GM12878 (cell line): ENCODE results near the gene NAA10. TPM values are rescaled to one million over a fixed set of nuclear protein-coding genes. Genes with fewer than 3 reads are reported as not detected.

Source experiments
- ATAC-seq: fragments of 200-7000 bp; cut with Tn5 transposase; 3 replicates; pipeline ENCODE4 v1.9.1; 2020; ENCODE audit warnings: mild to moderate bottlenecking, moderate library complexity
- BruUV-seq: library from RNA; stranded (reverse); fragments of 400-500 nt; replicated peaks from 2 replicates; lab custom pipeline; 2021; lab: Mats Ljungman, UMichigan
- CTCF ChIA-PET: fragments of 300-600 bp; sonication (Branson Sonifier 250); formaldehyde crosslinking; extraction: SDS; loops from one replicate; lab custom pipeline; 2021; ENCODE audit warnings: inconsistent platforms; lab: Yijun Ruan, JAX
- POLR2A ChIA-PET: fragments of 350-600 bp; formaldehyde crosslinking; extraction: SDS; loops from one replicate; lab custom pipeline; 2021; ENCODE audit warnings: inconsistent platforms; lab: Charles Lee
- RAD21 ChIA-PET: fragments of 300-600 bp; sonication (Branson Sonifier 250); formaldehyde crosslinking; loops from one replicate; lab custom pipeline; 2023; ENCODE audit warnings: antibody characterized with exemption; ENCODE audit not compliant: unreplicated experiment; lab: Charles Lee
- SMC1A ChIA-PET: fragments of 300-600 bp; sonication (Branson Sonifier 250); formaldehyde crosslinking; loops from one replicate; lab custom pipeline; 2023; ENCODE audit not compliant: unreplicated experiment, uncharacterized antibody; lab: Charles Lee
- DNase-seq: peaks from one replicate; pipeline ENCODE4 v3.0.0-alpha.2; 2011; ENCODE audit warnings: low read depth, low spot score
- FAIRE-seq: peaks from 3 replicates; lab custom pipeline; 2011; peaks lifted over from hg19 to GRCh38; lab: Jason Lieb, UNC
- H2AFZ ChIP-seq: 2 replicates; pipeline ENCODE4 v1.6.0; 2011; ENCODE audit warnings: low read depth, low read length, control low read depth; ENCODE audit not compliant: control insufficient read depth
- H3K27ac ChIP-seq: 2 replicates; pipeline ENCODE4 v1.5.1; 2011; ENCODE audit warnings: control low read depth; ENCODE audit not compliant: control insufficient read depth, insufficient read depth
- H3K27me3 ChIP-seq, 2 experiments: replicated peaks in 1 of 2; 2 replicates each; pipeline versions ENCODE4 v1.6.0 to v1.6.1; 2011; ENCODE audit warnings: low read length in 1 of 2; ENCODE audit not compliant: control insufficient read depth in 2 of 2, insufficient read depth in 2 of 2
- H3K36me3 ChIP-seq, 2 experiments: 2 replicates each; pipeline ENCODE4 v1.5.1; 2011; ENCODE audit warnings: low read length in 1 of 2; ENCODE audit not compliant: control insufficient read depth in 2 of 2, insufficient read depth in 2 of 2
- H3K4me1 ChIP-seq: 2 replicates; pipeline ENCODE4 v1.6.1; 2011; ENCODE audit warnings: mild to moderate bottlenecking, low read length, moderate library complexity, mixed read lengths; ENCODE audit not compliant: control insufficient read depth, insufficient read depth
- H3K4me2 ChIP-seq: 2 replicates; pipeline ENCODE4 v1.6.0; 2011; ENCODE audit warnings: control low read depth; ENCODE audit not compliant: control insufficient read depth, insufficient read depth
- H3K4me3 ChIP-seq: fragments of 200-600 bp; sonication (generic); 2 replicates; pipeline ENCODE4 v1.5.1; 2016
- H3K79me2 ChIP-seq: 2 replicates; pipeline ENCODE4 v1.6.0; 2011; ENCODE audit warnings: low read length; ENCODE audit not compliant: control insufficient read depth, insufficient read depth
- H3K9ac ChIP-seq: 2 replicates; pipeline ENCODE4 v1.8.0; 2011; ENCODE audit warnings: low read length, control low read depth, mixed read lengths; ENCODE audit not compliant: control insufficient read depth, insufficient read depth
- H3K9me3 ChIP-seq: replicated peaks from 3 replicates; pipeline ENCODE4 v1.5.1; 2011; ENCODE audit warnings: mild to moderate bottlenecking, low read length; ENCODE audit not compliant: control insufficient read depth, insufficient read depth
- H4K20me1 ChIP-seq: 2 replicates; pipeline ENCODE4 v1.6.0; 2011; ENCODE audit not compliant: control insufficient read depth, insufficient read depth
- BHLHE40 ChIP-seq, 2 experiments: fragments of 450-650 bp in 1 of 2; IDR thresholded peaks; 2 replicates each; pipeline ENCODE4 v1.6.1; 2011 to 2017; ENCODE audit warnings: low read depth in 2 of 2, borderline replicate concordance in 1 of 2, improper control_type of control experiment in 1 of 2, low read length in 1 of 2, mild to moderate bottlenecking in 1 of 2
- DPF2 ChIP-seq: fragments of 450-650 bp; IDR thresholded peaks from 2 replicates; pipeline ENCODE4 v1.6.1; 2017; ENCODE audit warnings: mild to moderate bottlenecking
- MTA2 ChIP-seq: fragments of 450-650 bp; IDR thresholded peaks from 2 replicates; pipeline ENCODE4 v1.6.1; 2016; ENCODE audit warnings: low read depth, mild to moderate bottlenecking, moderate library complexity
- POLR2AphosphoS5 ChIP-seq: IDR thresholded peaks from 2 replicates; pipeline ENCODE4 v1.6.1; 2011; ENCODE audit warnings: mild to moderate bottlenecking, low read length, inconsistent platforms
- RB1 ChIP-seq: fragments of 450-650 bp; formaldehyde crosslinking; IDR thresholded peaks from 2 replicates; pipeline ENCODE4 v1.6.1; 2017; ENCODE audit warnings: mild to moderate bottlenecking, borderline replicate concordance
- RBBP5 ChIP-seq: fragments of 200-600 bp; sonication (generic); conservative IDR thresholded peaks from 2 replicates; pipeline ENCODE4 v1.6.1; 2016
- SMC3 ChIP-seq: IDR thresholded peaks from 2 replicates; pipeline ENCODE4 v1.6.1; 2011; ENCODE audit warnings: low read length, improper control_type of control experiment, borderline replicate concordance
- STAT3 ChIP-seq: IDR thresholded peaks from 2 replicates; pipeline ENCODE4 v1.6.1; 2011; ENCODE audit warnings: low read depth, low read length, improper control_type of control experiment
- TAF1 ChIP-seq: IDR thresholded peaks from 2 replicates; pipeline ENCODE4 v1.6.1; 2011; ENCODE audit warnings: mild to moderate bottlenecking, low read depth, low read length, borderline replicate concordance
- WGBS: methylation state at CpG from one replicate; pipeline ENCODE4 v1.1.6; 2016; ENCODE audit warnings: low lambda C conversion rate; ENCODE audit not compliant: insufficient replicate concordance, insufficient coverage; ENCODE audit errors: missing lambda C conversion rate; 5-methylcytosine and 5-hydroxymethylcytosine counted together
- in situ Hi-C: fragments of 300-500 bp; cut with MboI; formaldehyde crosslinking; loops from 9 replicates; pipeline ENCODE4 v1.14.3; 2018; ENCODE audit warnings: mixed read lengths
- intact Hi-C: fragments of 100-400 bp; cut with micrococcal nuclease; formaldehyde crosslinking; loops from one replicate; pipeline ENCODE4 v1.14.2; 2022; ENCODE audit not compliant: unreplicated experiment
- polyA plus RNA-seq, 11 experiments: library from polyadenylated mRNA; depleted of rRNA in 4 of 11; unstranded in 6 of 11; stranded (reverse) in 5 of 11; fragments of >200 nt; fragmentation: Nextera tagmentation in 4 of 11; fragmentation: Illumina TruSeq in 1 of 11; extraction: Ambion mirVana in 4 of 11; extraction: Trizol in 1 of 11; gene quantifications; 1 replicate in 1 of 11; 2 replicates in 10 of 11; pipeline versions ENCODE4 v1.2.1 to v1.2.3, GENCODE V29; 2011 to 2016; ENCODE audit warnings: inconsistent platforms in 2 of 11, missing spikeins in 2 of 11, low read depth in 1 of 11
- total RNA-seq, 4 experiments: library from RNA; depleted of rRNA in 3 of 4; stranded (reverse); fragments of >200 nt in 3 of 4; fragmentation: Illumina TruSeq in 1 of 4; extraction: Trizol in 1 of 4; gene quantifications; 2 replicates each; pipeline versions ENCODE4 v1.2.1 to v1.2.3, GENCODE V29; 2013 to 2021

The NAA10 gene
- total and polyA plus RNA-seq, 10 of the 15 experiments (the other 5 are each of a cell fraction or from before 2014, with no cell fraction given): 7.9 to 212 (median 98.9) TPM

DNA sequence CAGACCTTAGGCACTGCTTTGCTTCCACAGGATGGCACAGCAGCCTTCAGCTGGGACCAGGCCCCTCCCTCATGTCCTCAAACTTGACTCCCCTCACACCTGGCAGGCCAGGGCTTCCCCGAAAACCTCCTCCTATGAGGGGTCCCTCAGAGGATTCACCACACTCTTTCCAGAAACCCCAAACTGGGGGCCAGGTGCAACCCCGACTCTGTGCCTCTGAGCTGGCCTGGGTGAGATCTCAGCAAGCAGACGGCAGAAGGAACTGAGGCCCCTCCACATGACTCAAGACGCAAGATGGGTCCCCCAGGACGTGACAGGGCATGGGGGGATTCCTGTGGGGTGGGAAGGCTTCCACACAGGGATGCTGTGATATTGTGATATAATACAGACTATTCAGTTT lies 30.6 kb upstream of the NAA10 start:
- no peaks in the 10 kb centered on the region for H3K9me3 ChIP-seq
- no peak overlapping the region for H3K9ac ChIP-seq
- no peak overlapping the region for H3K4me3 ChIP-seq
- WGBS: 63% methylated on average over 5 of the region's 5 CpGs
- TF ChIP-seq MTA2 (no peak), RB1 (no peak), POLR2AphosphoS5 (no peak), BHLHE40 (IDR thresholded peaks at IDR 0.05; ENCODE audit: borderline replicate concordance in 1 of 2, low read depth in 2 of 2, low read length in 1 of 2) (no peak), RBBP5 (no peak), TAF1 (no peak), STAT3 (no peak), DPF2 (no peak), SMC3 (no peak)
- FAIRE-seq: no peak
- ChIA-PET POLR2A (interaction anchor here (1.7 to 7.9 kb wide), 2 partner anchors 20 to 38 kb away, joined by 3 to 68 read pairs; partner anchors contain the start of gene ARHGAP4), SMC1A (no interaction called here), CTCF (interaction anchor here (5.4 to 5.5 kb wide), 2 partner anchors 18 to 41 kb away, joined by 31 to 40 read pairs; no protein-coding TSS in a partner anchor), RAD21 (interaction anchor here (0.7 kb wide), 1 partner anchor 21 kb away, joined by 3 read pairs; the partner anchor contains the start of gene RENBP)
- no peak overlapping the region for H3K27ac ChIP-seq
- ATAC-seq: no peak
- H3K4me1 ChIP-seq: peaks cover 9% of the 10 kb centered on the region
- H3K27me3 ChIP-seq: no peaks in the 10 kb centered on the region
- no peak overlapping the region for H3K4me2 ChIP-seq
- H2AFZ ChIP-seq: no peak overlapping the region
- BruUV-seq: no TSS peak
- H3K79me2 ChIP-seq: peaks cover 60% of the 10 kb centered on the region
- intact Hi-C loops: no loop called here
- no peak for DNase-seq
- in situ Hi-C loops: loop anchor here (10.0 kb wide), 1 partner anchor 1011 kb away; no protein-coding TSS in a partner anchor
- no peaks in the 10 kb centered on the region; the same call in 1 of the 2 replicates for H4K20me1 ChIP-seq
- peaks cover 12 to 30% of the 10 kb centered on the region in 2 experiments for H3K36me3 ChIP-seq
